Vagina (tissue), 2 donors: ENCODE results near the gene TWIST2. TPM values are rescaled to one million over a fixed set of nuclear protein-coding genes. Genes with fewer than 3 reads are reported as not detected.

Source experiments
- DNase-seq, 2 donors: peaks; one replicate each; pipeline ENCODE4 v3.0.0-alpha.2; 2017; ENCODE audit errors: extremely low spot score in 2 of 2
- H3K27ac ChIP-seq: fragments of 200-600 bp; sonication (generic); one replicate; pipeline ENCODE4 v1.5.1; 2019
- H3K27me3 ChIP-seq: fragments of 200-600 bp; sonication (generic); one replicate; pipeline ENCODE4 v1.5.1; 2019
- H3K36me3 ChIP-seq, 2 donors: fragments of 200-600 bp; sonication (generic); one replicate each; pipeline ENCODE4 v1.5.1; 2017 to 2019
- H3K4me1 ChIP-seq: fragments of 200-600 bp; sonication (generic); one replicate; pipeline ENCODE4 v1.5.1; 2019
- H3K4me3 ChIP-seq, 2 donors: fragments of 200-600 bp; sonication (generic); 1 replicate in 1 of 2; 2 replicates in 1 of 2; pipeline ENCODE4 v1.5.1; 2016 to 2019
- H3K9me3 ChIP-seq: fragments of 200-600 bp; sonication (generic); one replicate; pipeline ENCODE4 v1.5.1; 2019
- POLR2A ChIP-seq, 2 donors: fragments of 450-650 bp; IDR thresholded peaks; one replicate each; pipeline ENCODE4 v1.6.1; 2017; ENCODE audit warnings: antibody characterized with exemption in 2 of 2, mild to moderate bottlenecking in 2 of 2, moderate library complexity in 2 of 2
- POLR2AphosphoS5 ChIP-seq, 2 donors: sonication (generic); formaldehyde crosslinking; IDR thresholded peaks; one replicate each; pipeline ENCODE4 v1.9.0; 2017; ENCODE audit warnings: antibody characterized with exemption in 2 of 2, mild to moderate bottlenecking in 2 of 2, low read depth in 1 of 2; ENCODE audit not compliant: insufficient read depth in 1 of 2
- intact Hi-C: fragments of 100-400 bp; cut with DNase I; formaldehyde crosslinking; loops from one replicate; pipeline ENCODE4 v1.15.1; 2023
- total RNA-seq: library from RNA; depleted of rRNA; stranded (reverse); fragments of >200 nt; gene quantifications from one replicate; pipeline ENCODE4 v1.2.3, GENCODE V29; 2016
- TF ChIP-seq, protein P1 (sequence below), 3 experiments: fragments of 450-650 bp in 2 of 3; fragments of 200-600 bp in 1 of 3; sonication (generic) in 1 of 3; IDR thresholded peaks; one replicate each; pipeline ENCODE4 v1.5.1; 2017 to 2019; ENCODE audit warnings: antibody characterized with exemption in 3 of 3, mild to moderate bottlenecking in 2 of 3, moderate library complexity in 2 of 3

Gene TWIST2
- total RNA-seq, 1 donor from 2014 or later, result 214 TPM

DNA sequence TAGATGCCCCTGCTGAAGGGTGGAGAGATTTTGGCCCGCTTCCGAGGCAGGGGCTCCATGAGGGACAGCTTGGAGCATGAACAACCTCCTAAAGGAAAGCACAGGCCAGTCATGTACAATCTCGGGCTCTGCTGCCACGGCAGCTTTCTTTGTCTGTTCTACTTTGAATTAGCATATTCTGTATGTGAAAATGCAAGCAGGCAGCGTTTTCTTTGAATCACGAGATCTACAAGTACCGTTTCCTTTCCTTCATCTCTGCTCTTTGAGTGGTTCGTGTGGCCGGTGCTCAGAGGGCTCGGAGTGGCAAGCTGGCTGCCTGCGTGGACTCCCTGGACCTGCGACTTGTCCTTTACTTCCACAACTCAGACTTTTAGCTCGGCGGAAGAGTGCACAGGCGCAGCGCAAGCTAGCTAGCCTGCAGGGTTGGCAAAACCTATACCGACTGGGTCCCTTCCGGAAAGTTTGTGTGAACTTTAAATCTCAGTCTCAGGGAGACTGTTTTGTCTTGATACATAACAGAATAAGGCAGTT is 6.9 kb downstream of the TWIST2 start:
- peaks cover 16% of the 10 kb centered on the region for H3K4me1 ChIP-seq
- intact Hi-C loops, result no loop called here
- H3K36me3 ChIP-seq, result no peaks in the 10 kb centered on the region
- no peak for DNase-seq
- peak overlapping the region; percentile 94 for H3K27ac ChIP-seq
- H3K9me3 ChIP-seq, result no peaks in the 10 kb centered on the region
- TF ChIP-seq, protein P1, sequence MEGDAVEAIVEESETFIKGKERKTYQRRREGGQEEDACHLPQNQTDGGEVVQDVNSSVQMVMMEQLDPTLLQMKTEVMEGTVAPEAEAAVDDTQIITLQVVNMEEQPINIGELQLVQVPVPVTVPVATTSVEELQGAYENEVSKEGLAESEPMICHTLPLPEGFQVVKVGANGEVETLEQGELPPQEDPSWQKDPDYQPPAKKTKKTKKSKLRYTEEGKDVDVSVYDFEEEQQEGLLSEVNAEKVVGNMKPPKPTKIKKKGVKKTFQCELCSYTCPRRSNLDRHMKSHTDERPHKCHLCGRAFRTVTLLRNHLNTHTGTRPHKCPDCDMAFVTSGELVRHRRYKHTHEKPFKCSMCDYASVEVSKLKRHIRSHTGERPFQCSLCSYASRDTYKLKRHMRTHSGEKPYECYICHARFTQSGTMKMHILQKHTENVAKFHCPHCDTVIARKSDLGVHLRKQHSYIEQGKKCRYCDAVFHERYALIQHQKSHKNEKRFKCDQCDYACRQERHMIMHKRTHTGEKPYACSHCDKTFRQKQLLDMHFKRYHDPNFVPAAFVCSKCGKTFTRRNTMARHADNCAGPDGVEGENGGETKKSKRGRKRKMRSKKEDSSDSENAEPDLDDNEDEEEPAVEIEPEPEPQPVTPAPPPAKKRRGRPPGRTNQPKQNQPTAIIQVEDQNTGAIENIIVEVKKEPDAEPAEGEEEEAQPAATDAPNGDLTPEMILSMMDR (IDR thresholded peaks at IDR 0.05), result no peak
- TF ChIP-seq POLR2A (IDR thresholded peaks at IDR 0.05) (no peak), POLR2AphosphoS5 (IDR thresholded peaks at IDR 0.05; ENCODE audit: insufficient read depth in 1 of 2, low read depth in 1 of 2) (peak in 1 of 2 donors; percentile 48)
- H3K27me3 ChIP-seq, result no peaks in the 10 kb centered on the region
- peak overlapping the region; percentile 27 to 31 for H3K4me3 ChIP-seq

DNA sequence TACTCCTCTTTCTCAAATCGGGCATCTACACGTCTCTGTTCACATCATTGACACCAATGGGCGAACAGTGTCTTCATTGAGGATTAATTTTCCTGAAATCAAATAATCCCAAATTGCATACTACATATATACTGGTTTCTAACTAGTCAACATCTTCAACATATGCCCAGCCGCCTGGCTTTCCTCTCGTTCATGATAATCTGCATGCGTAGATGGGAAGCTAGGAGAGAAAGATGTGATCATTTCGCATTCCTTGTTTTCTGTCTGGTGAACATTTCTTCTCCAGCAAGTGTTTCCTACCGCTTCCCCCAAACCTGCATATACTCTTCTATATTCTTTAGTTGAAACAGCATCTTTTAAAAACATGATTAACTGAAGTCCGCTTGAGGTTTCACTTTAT is 7.4 kb downstream of the TWIST2 start:
- peak in 1 of 2 donors; percentile 16 for DNase-seq
- Histone ChIP-seq H3K36me3 (no peaks in the 10 kb centered on the region), H3K4me1 (peaks cover 22% of the 10 kb centered on the region), H3K4me3 (peak overlapping the region; percentile 27 to 31), H3K27me3 (no peaks in the 10 kb centered on the region), H3K9me3 (no peaks in the 10 kb centered on the region), H3K27ac (peak overlapping the region; percentile 94)
- intact Hi-C loops, result no loop called here
- TF ChIP-seq, protein P1 (IDR thresholded peaks at IDR 0.05), result no peak

DNA sequence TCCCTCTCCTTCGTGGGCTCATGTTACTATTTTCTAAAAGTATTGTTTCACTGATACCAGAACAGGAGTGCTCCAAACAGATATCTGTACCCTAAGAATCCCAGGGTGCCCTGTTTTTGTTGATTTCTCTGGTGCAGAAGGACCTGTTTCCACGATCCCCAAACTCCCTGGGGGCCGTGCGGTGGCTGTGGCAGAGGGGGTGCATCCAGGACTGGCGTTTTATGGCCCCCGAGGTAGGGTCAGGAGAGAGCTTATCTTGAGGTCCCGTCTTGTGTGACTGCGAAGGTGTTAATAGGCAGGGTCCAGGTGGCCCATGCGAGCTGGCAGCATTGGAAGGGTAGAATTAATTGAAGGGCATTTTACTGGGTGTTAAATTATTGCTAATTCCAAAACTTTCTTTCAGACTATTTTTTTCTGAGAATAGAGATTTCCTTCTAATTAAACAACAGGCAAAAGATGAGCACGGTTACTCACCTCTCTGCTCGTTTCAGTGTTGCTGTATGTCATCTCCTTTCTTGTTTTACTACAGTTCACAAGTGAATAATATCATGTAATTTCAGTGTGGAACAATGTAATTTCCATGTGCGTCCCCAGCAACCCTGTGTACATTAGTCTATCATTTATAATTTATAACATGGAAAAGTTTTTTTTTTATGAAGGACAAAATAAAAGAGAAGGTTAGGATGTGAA is 8.2 kb downstream of the TWIST2 start:
- DNase-seq, result no peak
- Histone ChIP-seq H3K4me3 (peak overlapping the region; percentile 27 to 31), H3K27ac (peak overlapping the region; percentile 94), H3K27me3 (no peaks in the 10 kb centered on the region), H3K9me3 (no peaks in the 10 kb centered on the region), H3K4me1 (peaks cover 28% of the 10 kb centered on the region), H3K36me3 (no peaks in the 10 kb centered on the region)
- intact Hi-C loops, result no loop called here
- TF ChIP-seq POLR2A (IDR thresholded peaks at IDR 0.05) (no peak), POLR2AphosphoS5 (IDR thresholded peaks at IDR 0.05; ENCODE audit: insufficient read depth in 1 of 2, low read depth in 1 of 2) (peak in 1 of 2 donors; percentile 33)

DNA sequence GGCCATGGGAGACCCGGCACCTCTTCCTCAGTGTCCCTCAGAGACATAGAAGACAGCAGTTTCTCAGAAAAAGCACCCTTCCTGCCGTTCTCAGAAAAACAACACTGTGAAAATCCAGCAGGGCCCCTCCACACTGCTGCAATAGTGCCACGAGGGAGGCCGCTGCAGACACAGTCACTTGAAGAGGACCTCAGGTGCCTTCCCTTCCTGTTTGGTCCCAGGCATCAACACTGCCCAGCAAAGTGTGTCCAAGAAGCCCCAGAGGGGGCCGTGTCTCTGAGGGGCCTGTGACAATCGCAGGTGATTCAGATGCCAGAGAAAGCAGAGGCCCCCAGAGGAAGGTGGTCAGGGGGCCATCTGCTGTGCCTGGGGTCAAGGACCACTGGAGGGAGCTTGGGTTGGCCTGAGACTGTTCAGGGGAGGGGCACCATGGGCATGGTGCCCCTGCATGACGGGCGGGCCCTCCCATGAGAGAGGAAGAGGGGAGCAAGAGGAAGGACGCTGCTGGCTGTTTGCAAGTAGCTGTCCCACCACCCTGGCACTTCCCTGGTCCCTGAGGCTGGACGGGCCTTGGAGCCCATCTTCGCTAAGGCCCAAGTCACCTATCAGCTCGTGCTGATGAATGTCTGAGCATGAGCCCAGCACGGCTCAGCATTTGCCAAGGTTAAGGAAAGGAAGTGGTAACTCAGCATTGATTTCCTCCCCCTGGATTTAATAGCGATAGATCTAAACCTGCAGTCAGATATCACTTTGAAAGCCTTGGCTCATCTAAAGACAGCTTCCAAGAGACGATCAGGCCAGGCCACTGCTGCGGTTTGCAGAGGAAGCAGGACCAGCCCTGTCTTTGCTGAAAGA is 9.1 kb downstream of the TWIST2 start:
- TF ChIP-seq POLR2AphosphoS5 (IDR thresholded peaks at IDR 0.05; ENCODE audit: insufficient read depth in 1 of 2, low read depth in 1 of 2) (peak in 1 of 2 donors; percentile 43), POLR2A (IDR thresholded peaks at IDR 0.05) (no peak)
- TF ChIP-seq, protein P1 (IDR thresholded peaks at IDR 0.05), result no peak
- DNase-seq, result no peak
- no peaks in the 10 kb centered on the region for H3K9me3 ChIP-seq
- no peaks in the 10 kb centered on the region for H3K27me3 ChIP-seq
- H3K27ac ChIP-seq, result peak overlapping the region; percentile 94
- H3K4me1 ChIP-seq, result peaks cover 37% of the 10 kb centered on the region
- peak overlapping the region in 1 of 2 donors; percentile 5 for H3K4me3 ChIP-seq
- intact Hi-C loops, result no loop called here
- H3K36me3 ChIP-seq, result no peaks in the 10 kb centered on the region

DNA sequence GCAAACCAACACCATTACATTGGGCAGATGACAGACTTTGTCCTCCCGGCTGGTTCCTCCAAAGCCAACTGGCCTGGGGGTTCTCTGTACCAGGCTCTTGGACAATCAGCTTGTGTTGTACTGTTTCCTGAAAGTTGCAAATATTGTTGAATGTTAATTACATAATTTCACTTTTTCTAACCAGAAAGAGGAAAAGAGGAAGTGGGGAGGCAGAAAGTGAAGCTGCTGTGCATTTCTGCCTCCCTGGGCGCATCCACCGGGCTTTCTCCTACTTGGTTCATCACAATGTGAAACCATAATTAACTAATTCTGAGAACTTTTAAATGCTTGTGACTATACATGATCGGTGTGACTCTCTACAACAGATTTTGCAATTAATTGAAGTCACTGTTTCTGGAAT is 10.1 kb downstream of the TWIST2 start:
- Histone ChIP-seq H3K27me3 (no peaks in the 10 kb centered on the region), H3K9me3 (no peaks in the 10 kb centered on the region), H3K4me1 (peaks cover 44% of the 10 kb centered on the region), H3K4me3 (no peak overlapping the region), H3K36me3 (no peaks in the 10 kb centered on the region), H3K27ac (peak overlapping the region; percentile 94)
- DNase-seq, result no peak
- intact Hi-C loops, result no loop called here
- TF ChIP-seq, protein P1 (IDR thresholded peaks at IDR 0.05), result no peak
- TF ChIP-seq POLR2AphosphoS5 (IDR thresholded peaks at IDR 0.05; ENCODE audit: insufficient read depth in 1 of 2, low read depth in 1 of 2) (no peak), POLR2A (IDR thresholded peaks at IDR 0.05) (no peak)
